Measurements from ENCODE around the gene ABI1.

The ABI1 gene

GRCh38 chr10:26703974-26704373 is 156.8 kb downstream of the ABI1 start:
- TF ChIP-seq MAX (IDR thresholded peaks at IDR 0.05) (no peak), USF1 (IDR thresholded peaks at IDR 0.05) (no peak), TAF1 (IDR thresholded peaks at IDR 0.05; ENCODE audit: low read depth) (no peak), CREB1 (IDR thresholded peaks at IDR 0.05; ENCODE audit: low read depth) (no peak), YY1 (IDR thresholded peaks at IDR 0.05; ENCODE audit: low read depth) (no peak), RAD21 (IDR thresholded peaks at IDR 0.05; ENCODE audit: low read depth) (no peak), TCF12 (IDR thresholded peaks at IDR 0.05; ENCODE audit: low read depth) (no peak), TEAD4 (IDR thresholded peaks at IDR 0.05) (no peak), ZBTB7A (IDR thresholded peaks at IDR 0.05; ENCODE audit: low read depth) (no peak), FOXM1 (IDR thresholded peaks at IDR 0.05; ENCODE audit: borderline replicate concordance, low read depth) (no peak), CEBPB (IDR thresholded peaks at IDR 0.05) (no peak)
- TF ChIP-seq, protein P1, sequence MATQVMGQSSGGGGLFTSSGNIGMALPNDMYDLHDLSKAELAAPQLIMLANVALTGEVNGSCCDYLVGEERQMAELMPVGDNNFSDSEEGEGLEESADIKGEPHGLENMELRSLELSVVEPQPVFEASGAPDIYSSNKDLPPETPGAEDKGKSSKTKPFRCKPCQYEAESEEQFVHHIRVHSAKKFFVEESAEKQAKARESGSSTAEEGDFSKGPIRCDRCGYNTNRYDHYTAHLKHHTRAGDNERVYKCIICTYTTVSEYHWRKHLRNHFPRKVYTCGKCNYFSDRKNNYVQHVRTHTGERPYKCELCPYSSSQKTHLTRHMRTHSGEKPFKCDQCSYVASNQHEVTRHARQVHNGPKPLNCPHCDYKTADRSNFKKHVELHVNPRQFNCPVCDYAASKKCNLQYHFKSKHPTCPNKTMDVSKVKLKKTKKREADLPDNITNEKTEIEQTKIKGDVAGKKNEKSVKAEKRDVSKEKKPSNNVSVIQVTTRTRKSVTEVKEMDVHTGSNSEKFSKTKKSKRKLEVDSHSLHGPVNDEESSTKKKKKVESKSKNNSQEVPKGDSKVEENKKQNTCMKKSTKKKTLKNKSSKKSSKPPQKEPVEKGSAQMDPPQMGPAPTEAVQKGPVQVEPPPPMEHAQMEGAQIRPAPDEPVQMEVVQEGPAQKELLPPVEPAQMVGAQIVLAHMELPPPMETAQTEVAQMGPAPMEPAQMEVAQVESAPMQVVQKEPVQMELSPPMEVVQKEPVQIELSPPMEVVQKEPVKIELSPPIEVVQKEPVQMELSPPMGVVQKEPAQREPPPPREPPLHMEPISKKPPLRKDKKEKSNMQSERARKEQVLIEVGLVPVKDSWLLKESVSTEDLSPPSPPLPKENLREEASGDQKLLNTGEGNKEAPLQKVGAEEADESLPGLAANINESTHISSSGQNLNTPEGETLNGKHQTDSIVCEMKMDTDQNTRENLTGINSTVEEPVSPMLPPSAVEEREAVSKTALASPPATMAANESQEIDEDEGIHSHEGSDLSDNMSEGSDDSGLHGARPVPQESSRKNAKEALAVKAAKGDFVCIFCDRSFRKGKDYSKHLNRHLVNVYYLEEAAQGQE (IDR thresholded peaks at IDR 0.05; ENCODE audit: low read depth): no peak

DNA sequence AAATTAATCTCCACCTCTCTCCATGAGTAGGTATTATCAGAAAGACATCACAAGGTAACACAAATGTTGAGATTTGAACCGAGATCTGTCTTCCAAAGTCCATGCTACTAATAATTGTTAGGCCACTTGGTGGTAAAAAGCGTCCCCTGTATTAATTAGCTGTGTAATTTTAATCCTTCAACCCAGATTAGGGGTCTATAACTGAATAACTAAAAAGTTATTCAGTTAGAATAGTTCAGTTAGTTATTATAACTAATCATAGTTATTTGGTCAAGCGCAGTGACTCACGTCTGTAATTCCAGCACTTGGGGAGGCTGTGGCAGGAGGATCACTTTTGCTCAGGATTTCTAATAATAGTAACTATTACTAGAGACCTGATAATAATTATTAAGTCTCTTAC is 157.7 kb downstream of the ABI1 start:
- TF ChIP-seq USF1 (IDR thresholded peaks at IDR 0.05) (no peak), ZBTB7A (IDR thresholded peaks at IDR 0.05; ENCODE audit: low read depth) (no peak), EP300 (IDR thresholded peaks at IDR 0.05; ENCODE audit: borderline replicate concordance) (no peak), MAX (IDR thresholded peaks at IDR 0.05) (no peak), CREB1 (IDR thresholded peaks at IDR 0.05; ENCODE audit: low read depth) (no peak), TCF12 (IDR thresholded peaks at IDR 0.05; ENCODE audit: low read depth) (no peak), YY1 (IDR thresholded peaks at IDR 0.05; ENCODE audit: low read depth) (no peak), NFIC (IDR thresholded peaks at IDR 0.05) (no peak), CEBPB (IDR thresholded peaks at IDR 0.05) (no peak), EGR1 (IDR thresholded peaks at IDR 0.05) (no peak), RAD21 (IDR thresholded peaks at IDR 0.05; ENCODE audit: low read depth) (no peak), FOXM1 (IDR thresholded peaks at IDR 0.05; ENCODE audit: borderline replicate concordance, low read depth) (no peak), TAF1 (IDR thresholded peaks at IDR 0.05; ENCODE audit: low read depth) (no peak), TEAD4 (IDR thresholded peaks at IDR 0.05) (no peak)
- TF ChIP-seq, protein P1 (IDR thresholded peaks at IDR 0.05; ENCODE audit: low read depth): no peak

DNA sequence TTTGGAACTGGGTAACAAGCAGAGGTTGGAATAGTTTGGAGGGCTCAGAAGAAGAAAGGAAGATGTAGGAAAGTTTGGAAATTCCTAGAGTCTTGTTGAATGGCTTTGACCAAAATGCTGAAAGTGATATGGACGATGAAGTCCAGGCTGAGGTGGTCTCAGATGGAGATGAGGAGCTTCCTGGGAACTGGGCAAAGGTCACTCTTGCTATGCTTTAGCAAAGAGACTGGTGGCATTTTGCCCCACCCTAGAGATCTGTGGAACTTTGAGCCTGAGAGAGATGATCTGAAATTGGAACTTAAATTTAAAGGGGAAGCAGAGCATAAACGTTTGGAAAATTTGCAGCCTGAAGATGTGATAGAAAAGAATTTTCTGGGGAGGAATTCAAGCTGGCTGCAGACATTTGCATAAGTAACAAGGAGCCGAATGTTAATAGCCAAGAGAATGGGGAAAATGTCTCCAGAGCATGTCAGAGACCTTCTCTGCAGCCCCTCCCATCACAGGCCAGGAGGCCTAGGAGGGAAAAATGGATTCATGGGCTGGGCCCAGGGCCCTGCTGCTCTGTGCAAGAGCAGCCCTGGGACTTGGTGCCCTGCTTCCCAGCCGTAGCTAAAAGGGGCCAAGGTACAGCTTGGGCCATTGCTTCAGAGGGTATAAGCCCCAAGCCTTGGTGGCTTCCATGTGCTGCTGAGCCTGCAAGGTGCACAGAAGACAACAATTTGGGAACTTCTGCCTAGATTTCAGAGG is 159.7 kb downstream of the ABI1 start:
- TF ChIP-seq USF1 (IDR thresholded peaks at IDR 0.05) (no peak), MAX (IDR thresholded peaks at IDR 0.05) (no peak), NFIC (IDR thresholded peaks at IDR 0.05) (no peak)

- TF ChIP-seq USF1 (IDR thresholded peaks at IDR 0.05): no peak
Measured at GRCh38 chr10:26699631-26700030, 161.1 kb downstream of the ABI1 start.

GRCh38 chr10:26698909-26699308 is 161.8 kb downstream of the ABI1 start:
- TF ChIP-seq MAX (IDR thresholded peaks at IDR 0.05) (no peak), RAD21 (IDR thresholded peaks at IDR 0.05; ENCODE audit: low read depth) (no peak), NFIC (IDR thresholded peaks at IDR 0.05) (no peak), EGR1 (IDR thresholded peaks at IDR 0.05) (no peak), FOXM1 (IDR thresholded peaks at IDR 0.05; ENCODE audit: borderline replicate concordance, low read depth) (no peak), CREB1 (IDR thresholded peaks at IDR 0.05; ENCODE audit: low read depth) (no peak), YY1 (IDR thresholded peaks at IDR 0.05; ENCODE audit: low read depth) (no peak), TCF12 (IDR thresholded peaks at IDR 0.05; ENCODE audit: low read depth) (no peak), EP300 (IDR thresholded peaks at IDR 0.05; ENCODE audit: borderline replicate concordance) (no peak), TEAD4 (IDR thresholded peaks at IDR 0.05) (no peak), TAF1 (IDR thresholded peaks at IDR 0.05; ENCODE audit: low read depth) (no peak), CEBPB (IDR thresholded peaks at IDR 0.05) (no peak), ZBTB7A (IDR thresholded peaks at IDR 0.05; ENCODE audit: low read depth) (no peak), USF1 (IDR thresholded peaks at IDR 0.05) (no peak)
- TF ChIP-seq, protein P1 (IDR thresholded peaks at IDR 0.05; ENCODE audit: low read depth): no peak
